Measurements from ENCODE around the gene LDB1. TPM values are rescaled to one million over a fixed set of nuclear protein-coding genes. Genes with fewer than 3 reads are reported as not detected.

Gene LDB1, protein sequence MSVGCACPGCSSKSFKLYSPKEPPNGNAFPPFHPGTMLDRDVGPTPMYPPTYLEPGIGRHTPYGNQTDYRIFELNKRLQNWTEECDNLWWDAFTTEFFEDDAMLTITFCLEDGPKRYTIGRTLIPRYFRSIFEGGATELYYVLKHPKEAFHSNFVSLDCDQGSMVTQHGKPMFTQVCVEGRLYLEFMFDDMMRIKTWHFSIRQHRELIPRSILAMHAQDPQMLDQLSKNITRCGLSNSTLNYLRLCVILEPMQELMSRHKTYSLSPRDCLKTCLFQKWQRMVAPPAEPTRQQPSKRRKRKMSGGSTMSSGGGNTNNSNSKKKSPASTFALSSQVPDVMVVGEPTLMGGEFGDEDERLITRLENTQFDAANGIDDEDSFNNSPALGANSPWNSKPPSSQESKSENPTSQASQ
- 26.7 and 49.5 TPM in 2 replicates for total RNA-seq

GRCh38 chr10:102120142-102120990 is at the start of gene LDB1:
LDB1 (minus strand) TSS chr10:102120368; CDS start chr10:102120110, 258 bp downstream.
- no peak for DNase-seq (ENCODE audit: low read depth)

DNA sequence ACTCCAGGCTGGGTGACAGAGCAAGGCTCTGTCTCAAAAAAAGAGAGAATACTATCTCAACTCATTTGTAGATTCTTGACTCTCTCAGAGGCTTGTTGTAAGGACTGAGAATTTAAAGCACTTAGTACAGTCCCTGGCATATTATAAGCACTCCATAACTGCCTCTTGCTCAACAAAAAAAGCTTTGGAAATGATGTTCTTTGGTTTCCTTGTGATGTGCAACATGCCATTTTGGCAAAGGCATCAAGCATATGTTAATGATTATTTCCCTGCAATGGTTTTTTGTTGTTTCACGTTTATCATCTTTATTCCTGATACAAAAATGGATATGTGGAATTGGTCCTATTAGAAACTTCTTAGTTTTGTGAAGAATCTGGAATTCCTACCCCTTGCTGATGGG is 47.7 kb upstream of the LDB1 start:
- no peak for DNase-seq (ENCODE audit: low read depth)

- DNase-seq (ENCODE audit: low read depth), result no peak
Observed at GRCh38 chr10:102163342-102163989, 43.3 kb upstream of the LDB1 start.

- no peak for DNase-seq (ENCODE audit: low read depth)
Observed at GRCh38 chr10:102159831-102160230, 39.7 kb upstream of the LDB1 start.

DNA sequence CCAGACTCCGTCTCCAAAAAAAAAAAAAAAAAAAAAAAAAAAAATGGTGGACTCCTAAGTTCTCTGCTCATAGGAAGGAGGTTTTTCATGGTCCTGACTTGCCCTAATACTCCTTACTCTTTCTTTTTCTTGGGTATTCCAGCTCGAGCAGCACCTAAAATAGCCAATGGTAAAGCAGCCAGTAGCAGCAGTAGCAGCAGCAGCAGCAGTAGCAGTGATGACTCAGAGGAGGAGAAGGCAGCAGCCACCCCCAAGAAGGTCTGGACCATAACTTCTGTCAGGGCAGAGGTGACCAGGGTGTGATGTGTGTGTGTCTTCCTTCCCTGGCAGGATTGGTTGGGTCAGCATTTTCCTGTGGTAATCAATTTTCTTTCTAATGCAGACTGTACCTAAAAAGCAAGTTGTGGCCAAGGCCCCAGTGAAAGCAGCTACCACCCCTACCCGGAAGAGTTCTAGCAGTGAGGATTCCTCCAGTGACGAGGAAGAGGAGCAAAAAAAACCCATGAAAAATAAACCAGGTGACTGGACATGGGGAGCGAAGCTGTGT is 39.0 kb upstream of the LDB1 start:
- DNase-seq (ENCODE audit: low read depth), result no peak

DNA sequence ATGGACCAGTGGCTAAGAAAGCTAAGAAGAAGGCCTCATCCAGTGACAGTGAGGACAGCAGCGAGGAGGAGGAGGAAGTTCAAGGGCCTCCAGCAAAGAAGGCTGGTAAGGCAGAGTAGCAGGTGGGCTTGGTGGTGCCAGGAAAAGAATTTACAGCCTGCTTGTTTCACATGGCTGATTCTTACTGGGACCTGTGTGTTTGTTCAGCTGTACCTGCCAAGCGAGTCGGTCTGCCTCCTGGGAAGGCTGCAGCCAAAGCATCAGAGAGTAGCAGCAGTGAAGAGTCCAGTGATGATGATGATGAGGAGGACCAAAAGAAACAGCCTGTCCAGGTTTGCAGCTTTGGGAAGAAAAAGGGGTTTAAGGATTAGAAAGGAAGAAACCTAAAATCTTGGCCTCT is 37.1 kb upstream of the LDB1 start:
- DNase-seq (ENCODE audit: low read depth), result no peak

- no peak for DNase-seq (ENCODE audit: low read depth)
Observed at GRCh38 chr10:102154466-102155116, 34.4 kb upstream of the LDB1 start.

- DNase-seq (ENCODE audit: low read depth), result no peak
Observed at GRCh38 chr10:102153093-102153620, 33.0 kb upstream of the LDB1 start.

GRCh38 chr10:102152545-102152890 is 32.4 kb upstream of the LDB1 start:
- DNase-seq (ENCODE audit: low read depth), result no peak

DNA sequence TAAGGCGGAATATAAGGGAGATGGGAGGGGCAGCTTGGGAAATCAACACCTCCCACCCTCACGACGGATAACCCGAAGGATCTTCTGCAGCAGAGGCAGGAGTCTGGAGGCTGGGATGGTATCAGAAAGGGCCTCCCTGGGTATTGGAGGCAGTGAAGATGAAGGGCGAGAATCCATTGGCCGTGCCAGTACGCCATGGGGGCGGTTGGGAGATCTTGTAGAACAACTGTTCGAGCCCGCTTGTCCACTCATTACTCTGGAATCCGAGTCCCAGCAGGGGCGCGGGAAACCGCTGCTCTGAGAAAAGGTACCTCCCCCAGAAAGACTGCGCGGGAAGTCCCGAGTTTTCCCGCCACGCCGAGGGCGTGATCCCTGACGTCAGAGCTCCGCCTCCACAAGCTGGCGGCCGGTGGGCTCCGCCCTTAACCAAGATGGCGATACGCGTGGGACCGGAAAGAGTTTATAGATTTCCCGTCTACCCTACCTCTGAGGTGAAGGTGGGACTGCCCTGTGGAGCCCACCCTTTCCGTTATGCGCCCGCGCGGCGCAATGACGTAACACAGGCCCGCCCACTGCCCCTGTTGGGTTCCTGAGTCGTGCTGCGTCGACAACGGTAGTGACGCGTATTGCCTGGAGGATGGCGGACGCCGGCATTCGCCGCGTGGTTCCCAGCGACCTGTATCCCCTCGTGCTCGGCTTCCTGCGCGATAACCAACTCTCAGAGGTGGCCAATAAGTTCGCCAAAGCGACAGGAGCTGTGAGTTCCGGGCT is 31.8 kb upstream of the LDB1 start, which contains the start of gene NOLC1:
TSS of gene NOLC1 (plus strand) at position 616 of the 771 bp plus-strand sequence. CDS start at position 638, 22 bp downstream.
- DNase-seq (ENCODE audit: low read depth), result peak; percentile 97

- peak; percentile 87 for DNase-seq (ENCODE audit: low read depth)
Observed at GRCh38 chr10:102150970-102151773, 31.0 kb upstream of the LDB1 start.

GRCh38 chr10:102148275-102148674 is 28.1 kb upstream of the LDB1 start:
- DNase-seq (ENCODE audit: low read depth), result no peak

GRCh38 chr10:102147561-102147960 is 27.4 kb upstream of the LDB1 start:
- DNase-seq (ENCODE audit: low read depth), result no peak

- DNase-seq (ENCODE audit: low read depth), result no peak
Observed at GRCh38 chr10:102146971-102147428, 26.8 kb upstream of the LDB1 start.

- DNase-seq (ENCODE audit: low read depth), result no peak
Observed at GRCh38 chr10:102141583-102142107, 21.5 kb upstream of the LDB1 start.

DNA sequence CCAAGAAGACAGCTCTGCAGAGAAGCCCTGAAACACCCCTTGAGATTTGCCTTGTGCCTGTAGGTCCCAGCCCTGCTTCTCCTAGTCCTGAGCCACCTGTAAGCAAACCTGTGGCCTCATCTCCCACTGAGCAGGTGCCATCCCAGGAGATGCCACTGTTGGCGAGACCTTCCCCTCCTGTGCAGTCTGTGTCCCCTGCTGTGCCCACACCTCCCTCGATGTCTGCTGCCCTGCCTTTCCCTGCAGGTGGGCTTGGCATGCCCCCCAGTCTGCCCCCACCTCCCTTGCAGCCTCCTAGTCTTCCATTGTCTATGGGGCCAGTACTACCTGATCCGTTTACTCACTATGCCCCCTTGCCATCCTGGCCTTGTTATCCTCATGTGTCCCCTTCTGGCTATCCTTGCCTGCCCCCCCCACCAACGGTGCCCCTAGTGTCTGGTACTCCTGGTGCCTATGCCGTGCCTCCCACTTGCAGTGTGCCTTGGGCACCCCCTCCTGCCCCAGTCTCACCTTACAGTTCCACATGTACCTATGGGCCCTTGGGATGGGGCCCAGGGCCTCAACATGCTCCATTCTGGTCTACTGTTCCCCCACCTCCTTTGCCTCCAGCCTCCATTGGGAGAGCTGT is 20.9 kb upstream of the LDB1 start:
- no peak for DNase-seq (ENCODE audit: low read depth)

DNA sequence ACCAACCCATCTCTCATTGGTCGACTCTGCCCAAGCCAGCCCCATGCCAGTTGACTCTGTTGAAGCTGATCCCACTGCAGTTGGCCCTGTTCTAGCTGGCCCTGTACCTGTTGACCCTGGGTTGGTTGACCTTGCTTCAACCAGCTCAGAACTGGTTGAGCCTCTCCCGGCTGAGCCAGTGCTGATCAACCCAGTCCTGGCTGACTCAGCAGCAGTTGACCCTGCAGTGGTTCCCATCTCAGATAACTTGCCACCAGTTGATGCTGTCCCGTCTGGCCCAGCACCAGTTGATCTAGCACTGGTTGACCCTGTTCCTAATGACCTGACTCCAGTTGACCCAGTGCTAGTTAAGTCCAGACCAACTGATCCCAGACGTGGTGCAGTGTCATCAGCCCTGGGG is 20.1 kb upstream of the LDB1 start:
- no peak for DNase-seq (ENCODE audit: low read depth)

GRCh38 chr10:102139281-102140110 is 19.3 kb upstream of the LDB1 start:
- no peak for DNase-seq (ENCODE audit: low read depth)
